K562 (cell line): ENCODE data around the gene ANK3. TPM values are rescaled to one million over a fixed set of nuclear protein-coding genes. Genes with fewer than 3 reads are reported as not detected.

ENCODE experiments used
- BCOR ChIP-seq: fragments of 450-650 bp; IDR thresholded peaks from 2 replicates; pipeline ENCODE4 v1.6.1; 2016
- BDP1 ChIP-seq: IDR thresholded peaks from 3 replicates; pipeline ENCODE4 v1.6.1; 2011; ENCODE audit not compliant: insufficient read length, insufficient read depth
- CBX8 ChIP-seq: fragments of 200-600 bp; sonication (generic); IDR thresholded peaks from 2 replicates; pipeline ENCODE4 v1.6.1; 2012; ENCODE audit warnings: borderline replicate concordance, mixed run types, low read depth, mild to moderate bottlenecking, moderate library complexity, mixed read lengths, low read length, control low read depth, inconsistent platforms; ENCODE audit not compliant: poor library complexity, severe bottlenecking; ENCODE audit errors: extremely low read depth
- CREM ChIP-seq: IDR thresholded peaks from 2 replicates; pipeline ENCODE4 v1.6.1; 2014; ENCODE audit warnings: antibody characterized with exemption, low read depth
- FOSL1 ChIP-seq: fragments of 200-800 bp; sonication (Bioruptor generic); conservative IDR thresholded peaks from 2 replicates; pipeline ENCODE4 v1.6.1; 2016; ENCODE audit warnings: missing genetic modification characterization, missing compliant biosample characterization
- FOXA3 ChIP-seq, 2 experiments: fragments of 450-650 bp in 1 of 2; sonication (generic) in 1 of 2; formaldehyde crosslinking; IDR thresholded peaks in 1 of 2; conservative IDR thresholded peaks in 1 of 2; 2 replicates each; pipeline versions ENCODE4 v1.4.0 to v1.8.0; 2020 to 2022; ENCODE audit warnings: mild to moderate bottlenecking in 2 of 2, missing genetic modification reagents in 1 of 2
- KDM5B ChIP-seq: fragments of 200-600 bp; sonication (generic); IDR thresholded peaks from 2 replicates; pipeline ENCODE4 v1.6.1; 2012; ENCODE audit warnings: low read depth, mild to moderate bottlenecking, moderate library complexity, low read length, control low read depth, inconsistent platforms; ENCODE audit not compliant: insufficient replicate concordance
- KLF1 ChIP-seq: fragments of 450-650 bp; IDR thresholded peaks from 2 replicates; pipeline ENCODE4 v1.6.1; 2016; ENCODE audit warnings: missing genetic modification characterization, missing compliant biosample characterization
- MCM2 ChIP-seq: fragments of 450-650 bp; IDR thresholded peaks from 2 replicates; pipeline ENCODE4 v1.6.1; 2017; ENCODE audit warnings: low read depth, mild to moderate bottlenecking
- MEIS2 ChIP-seq: fragments of 450-650 bp; IDR thresholded peaks from 2 replicates; pipeline ENCODE4 v1.6.1; 2014; ENCODE audit warnings: mild to moderate bottlenecking; ENCODE audit not compliant: partially characterized antibody
- NBN ChIP-seq: fragments of 450-650 bp; IDR thresholded peaks from 2 replicates; pipeline ENCODE4 v1.6.1; 2016; ENCODE audit warnings: low read depth, mild to moderate bottlenecking
- NFE2L1 ChIP-seq: fragments of 450-650 bp; IDR thresholded peaks from 2 replicates; pipeline ENCODE4 v1.6.1; 2016; ENCODE audit warnings: missing genetic modification characterization, low read depth, mild to moderate bottlenecking, missing compliant biosample characterization, moderate library complexity, borderline replicate concordance
- POLR2A ChIP-seq: fragments of 450-650 bp; conservative IDR thresholded peaks from 2 replicates; pipeline ENCODE4 v1.6.1; 2016
- RBFOX2 ChIP-seq: fragments of 200-400 bp; formaldehyde crosslinking; IDR thresholded peaks from 2 replicates; pipeline ENCODE4 v1.6.1; 2017; ENCODE audit warnings: low read depth, mild to moderate bottlenecking, low read length, moderate library complexity
- SMARCE1 ChIP-seq: fragments of 450-650 bp; IDR thresholded peaks from 2 replicates; pipeline ENCODE4 v1.7.1; 2016; ENCODE audit warnings: mild to moderate bottlenecking
- ZFP30 ChIP-seq: fragments of 250-450 bp; sonication (Bioruptor Pico); IDR thresholded peaks from 2 replicates; pipeline ENCODE4 v1.8.0; 2022; ENCODE audit warnings: moderate library complexity, mild to moderate bottlenecking, inconsistent platforms, borderline replicate concordance
- ZNF274 ChIP-seq: IDR thresholded peaks from 2 replicates; pipeline ENCODE4 v1.6.1; 2011; ENCODE audit warnings: low read depth, mild to moderate bottlenecking, low read length, moderate library complexity, borderline replicate concordance
- ZNF3 ChIP-seq: fragments of 250-450 bp; sonication (Bioruptor Pico); IDR thresholded peaks from 2 replicates; pipeline ENCODE4 v1.5.0; 2021; ENCODE audit warnings: mild to moderate bottlenecking, moderate library complexity
- ZNF644 ChIP-seq: fragments of 200-800 bp; sonication (Bioruptor generic); IDR thresholded peaks from 2 replicates; pipeline ENCODE4 v1.6.1; 2016; ENCODE audit warnings: low read depth, missing genetic modification characterization, missing compliant biosample characterization
- ZNF699 ChIP-seq: fragments of 250-450 bp; sonication (Bioruptor Pico); IDR thresholded peaks from 2 replicates; pipeline ENCODE4 v1.8.0; 2021; ENCODE audit warnings: mild to moderate bottlenecking, moderate library complexity; ENCODE audit not compliant: insufficient replicate concordance
- polyA plus RNA-seq, 8 experiments: library from polyadenylated mRNA; depleted of rRNA in 4 of 8; stranded (reverse) in 5 of 8; unstranded in 3 of 8; fragments of >200 nt; fragmentation: Nextera tagmentation in 2 of 8; fragmentation: Illumina TruSeq in 1 of 8; extraction: Ambion mirVana in 2 of 8; extraction: Trizol in 1 of 8; gene quantifications; 2 replicates each; pipeline versions ENCODE4 v1.2.1 to v1.2.3, GENCODE V29; 2011 to 2014; ENCODE audit warnings: inconsistent platforms in 1 of 8, missing spikeins in 1 of 8
- total RNA-seq, 7 experiments: library from RNA; depleted of rRNA in 6 of 7; stranded (reverse); fragments of >200 nt in 6 of 7; fragmentation: Illumina TruSeq in 2 of 7; extraction: Trizol in 2 of 7; gene quantifications; 2 replicates each; pipeline versions ENCODE4 v1.2.1 to v1.2.3, GENCODE V29; 2011 to 2021; ENCODE audit warnings: low replicate concordance in 1 of 7
- TF ChIP-seq, protein P1 (sequence below): fragments of 450-650 bp; IDR thresholded peaks from 2 replicates; pipeline ENCODE4 v1.6.1; 2016
- TF ChIP-seq, protein P2 (sequence below), 2 experiments: IDR thresholded peaks; 2 replicates each; pipeline ENCODE4 v1.6.1; 2012; ENCODE audit warnings: improper control_type of control experiment in 2 of 2, low read depth in 2 of 2, low read length in 2 of 2, borderline replicate concordance in 1 of 2
- TF ChIP-seq, protein P3 (sequence below): fragments of 450-650 bp; IDR thresholded peaks from 2 replicates; pipeline ENCODE4 v1.7.0; 2016; ENCODE audit warnings: borderline replicate concordance
- TF ChIP-seq, protein P4 (sequence below): sonication (generic); formaldehyde crosslinking; IDR thresholded peaks from 2 replicates; pipeline ENCODE4 v1.5.0; 2020; ENCODE audit warnings: missing genetic modification reagents

ANK3 gene
- total and polyA plus RNA-seq, 9 of the 15 experiments (the other 6 are each of a cell fraction or from before 2014, with no cell fraction given) = 10.0 to 32.3 (median 17.9) TPM

DNA sequence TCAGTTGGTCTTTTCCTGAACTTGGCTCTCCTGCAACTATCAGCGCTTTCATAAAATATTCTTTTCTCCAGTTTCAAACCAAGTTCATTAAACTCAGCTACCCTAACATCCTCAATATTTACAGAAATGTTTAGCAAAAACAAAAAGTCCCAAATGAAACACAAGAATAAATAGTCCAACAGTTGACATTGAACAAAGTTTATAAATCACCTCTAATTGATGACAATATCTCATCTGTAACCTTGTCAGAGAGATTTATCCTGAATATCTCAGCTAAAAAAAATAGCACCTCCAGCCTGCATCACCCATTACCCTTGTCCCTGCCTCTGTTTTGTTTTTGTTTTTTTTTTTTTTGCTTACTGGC, 76.1 kb downstream of the ANK3 start (continued):
- TF ChIP-seq, protein P1, sequence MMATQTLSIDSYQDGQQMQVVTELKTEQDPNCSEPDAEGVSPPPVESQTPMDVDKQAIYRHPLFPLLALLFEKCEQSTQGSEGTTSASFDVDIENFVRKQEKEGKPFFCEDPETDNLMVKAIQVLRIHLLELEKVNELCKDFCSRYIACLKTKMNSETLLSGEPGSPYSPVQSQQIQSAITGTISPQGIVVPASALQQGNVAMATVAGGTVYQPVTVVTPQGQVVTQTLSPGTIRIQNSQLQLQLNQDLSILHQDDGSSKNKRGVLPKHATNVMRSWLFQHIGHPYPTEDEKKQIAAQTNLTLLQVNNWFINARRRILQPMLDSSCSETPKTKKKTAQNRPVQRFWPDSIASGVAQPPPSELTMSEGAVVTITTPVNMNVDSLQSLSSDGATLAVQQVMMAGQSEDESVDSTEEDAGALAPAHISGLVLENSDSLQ = peak; percentile 3; the same call in 1 of the 2 replicates
- peak; percentile 26; the same call in 1 of the 2 replicates for TF ChIP-seq ZNF644 (tag)
- TF ChIP-seq BDP1 = no peak
- TF ChIP-seq FOSL1 (tag) = peak; percentile 49; the same call in 1 of the 2 replicates
- TF ChIP-seq ZNF3 = no peak
- TF ChIP-seq NFE2L1 = no peak
- TF ChIP-seq MCM2 = no peak
- TF ChIP-seq CBX8 = no peak
- TF ChIP-seq POLR2A = no peak
- no peak for TF ChIP-seq KLF1
- peak; percentile 3 for TF ChIP-seq KDM5B
- TF ChIP-seq NBN = no peak
- TF ChIP-seq SMARCE1 = 0 out of 2 replicates have a peak, but pooled peaks have one; percentile 2
- no peak for TF ChIP-seq ZFP30
- TF ChIP-seq ZNF274 = no peak
- TF ChIP-seq, protein P2, sequence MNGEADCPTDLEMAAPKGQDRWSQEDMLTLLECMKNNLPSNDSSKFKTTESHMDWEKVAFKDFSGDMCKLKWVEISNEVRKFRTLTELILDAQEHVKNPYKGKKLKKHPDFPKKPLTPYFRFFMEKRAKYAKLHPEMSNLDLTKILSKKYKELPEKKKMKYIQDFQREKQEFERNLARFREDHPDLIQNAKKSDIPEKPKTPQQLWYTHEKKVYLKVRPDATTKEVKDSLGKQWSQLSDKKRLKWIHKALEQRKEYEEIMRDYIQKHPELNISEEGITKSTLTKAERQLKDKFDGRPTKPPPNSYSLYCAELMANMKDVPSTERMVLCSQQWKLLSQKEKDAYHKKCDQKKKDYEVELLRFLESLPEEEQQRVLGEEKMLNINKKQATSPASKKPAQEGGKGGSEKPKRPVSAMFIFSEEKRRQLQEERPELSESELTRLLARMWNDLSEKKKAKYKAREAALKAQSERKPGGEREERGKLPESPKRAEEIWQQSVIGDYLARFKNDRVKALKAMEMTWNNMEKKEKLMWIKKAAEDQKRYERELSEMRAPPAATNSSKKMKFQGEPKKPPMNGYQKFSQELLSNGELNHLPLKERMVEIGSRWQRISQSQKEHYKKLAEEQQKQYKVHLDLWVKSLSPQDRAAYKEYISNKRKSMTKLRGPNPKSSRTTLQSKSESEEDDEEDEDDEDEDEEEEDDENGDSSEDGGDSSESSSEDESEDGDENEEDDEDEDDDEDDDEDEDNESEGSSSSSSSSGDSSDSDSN (IDR thresholded peaks at IDR 0.05; ENCODE audit: borderline replicate concordance in 1 of 2, low read depth in 2 of 2, low read length in 2 of 2) = no peak
- TF ChIP-seq ZNF699 (CRISPR knock-in tag) = no peak
- TF ChIP-seq BCOR = no peak
- 0 out of 2 replicates have a peak, but pooled peaks have one; percentile 33 for TF ChIP-seq RBFOX2
- TF ChIP-seq FOXA3 (CRISPR knock-in tag; conservative IDR thresholded peaks at IDR 0.05 in 1 of 2, IDR thresholded peaks at IDR 0.05 in 1 of 2) = 0 out of 4 replicates have a peak, but pooled peaks of 1 of the 2 experiments have one; percentile 13
- no peak for TF ChIP-seq MEIS2
- TF ChIP-seq, protein P3, sequence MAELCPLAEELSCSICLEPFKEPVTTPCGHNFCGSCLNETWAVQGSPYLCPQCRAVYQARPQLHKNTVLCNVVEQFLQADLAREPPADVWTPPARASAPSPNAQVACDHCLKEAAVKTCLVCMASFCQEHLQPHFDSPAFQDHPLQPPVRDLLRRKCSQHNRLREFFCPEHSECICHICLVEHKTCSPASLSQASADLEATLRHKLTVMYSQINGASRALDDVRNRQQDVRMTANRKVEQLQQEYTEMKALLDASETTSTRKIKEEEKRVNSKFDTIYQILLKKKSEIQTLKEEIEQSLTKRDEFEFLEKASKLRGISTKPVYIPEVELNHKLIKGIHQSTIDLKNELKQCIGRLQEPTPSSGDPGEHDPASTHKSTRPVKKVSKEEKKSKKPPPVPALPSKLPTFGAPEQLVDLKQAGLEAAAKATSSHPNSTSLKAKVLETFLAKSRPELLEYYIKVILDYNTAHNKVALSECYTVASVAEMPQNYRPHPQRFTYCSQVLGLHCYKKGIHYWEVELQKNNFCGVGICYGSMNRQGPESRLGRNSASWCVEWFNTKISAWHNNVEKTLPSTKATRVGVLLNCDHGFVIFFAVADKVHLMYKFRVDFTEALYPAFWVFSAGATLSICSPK = no peak
- TF ChIP-seq, protein P4, sequence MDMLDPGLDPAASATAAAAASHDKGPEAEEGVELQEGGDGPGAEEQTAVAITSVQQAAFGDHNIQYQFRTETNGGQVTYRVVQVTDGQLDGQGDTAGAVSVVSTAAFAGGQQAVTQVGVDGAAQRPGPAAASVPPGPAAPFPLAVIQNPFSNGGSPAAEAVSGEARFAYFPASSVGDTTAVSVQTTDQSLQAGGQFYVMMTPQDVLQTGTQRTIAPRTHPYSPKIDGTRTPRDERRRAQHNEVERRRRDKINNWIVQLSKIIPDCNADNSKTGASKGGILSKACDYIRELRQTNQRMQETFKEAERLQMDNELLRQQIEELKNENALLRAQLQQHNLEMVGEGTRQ (CRISPR knock-in tag) = no peak
- TF ChIP-seq CREM = no peak
